H1 (cell line): Measurements from ENCODE around the gene FAR1. TPM values are rescaled to one million over a fixed set of nuclear protein-coding genes. Genes with fewer than 3 reads are reported as not detected.

ENCODE experiments used
- GTF2F1 ChIP-seq: IDR thresholded peaks from 2 replicates; pipeline ENCODE4 v1.6.1; 2012; ENCODE audit warnings: low read depth, low read length, improper control_type of control experiment, borderline replicate concordance
- polyA plus RNA-seq, 7 experiments: library from polyadenylated mRNA; depleted of rRNA in 3 of 7; stranded (reverse) in 5 of 7; unstranded in 2 of 7; fragments of >200 nt in 5 of 7; fragments of 200-250 nt in 2 of 7; gene quantifications; 1 replicate in 5 of 7; 2 replicates in 1 of 7; 4 replicates in 1 of 7; pipeline versions ENCODE4 v1.2.1 to v1.2.3, GENCODE V29; 2011 to 2013; ENCODE audit warnings: missing spikeins in 2 of 7, mixed read lengths in 2 of 7
- total RNA-seq: library from RNA; stranded (reverse); fragmentation: NEBNext Ultra II Directional; extraction: Animal tissue kit (Norgen Biotek cat#: 25700); gene quantifications from 2 replicates; pipeline ENCODE4 v1.2.1, GENCODE V29; 2021

FAR1 gene
- total and polyA plus RNA-seq, 2 of the 8 experiments (the other 6 are each of a cell fraction or from before 2014, with no cell fraction given) = 29.7 to 68.5 TPM

DNA sequence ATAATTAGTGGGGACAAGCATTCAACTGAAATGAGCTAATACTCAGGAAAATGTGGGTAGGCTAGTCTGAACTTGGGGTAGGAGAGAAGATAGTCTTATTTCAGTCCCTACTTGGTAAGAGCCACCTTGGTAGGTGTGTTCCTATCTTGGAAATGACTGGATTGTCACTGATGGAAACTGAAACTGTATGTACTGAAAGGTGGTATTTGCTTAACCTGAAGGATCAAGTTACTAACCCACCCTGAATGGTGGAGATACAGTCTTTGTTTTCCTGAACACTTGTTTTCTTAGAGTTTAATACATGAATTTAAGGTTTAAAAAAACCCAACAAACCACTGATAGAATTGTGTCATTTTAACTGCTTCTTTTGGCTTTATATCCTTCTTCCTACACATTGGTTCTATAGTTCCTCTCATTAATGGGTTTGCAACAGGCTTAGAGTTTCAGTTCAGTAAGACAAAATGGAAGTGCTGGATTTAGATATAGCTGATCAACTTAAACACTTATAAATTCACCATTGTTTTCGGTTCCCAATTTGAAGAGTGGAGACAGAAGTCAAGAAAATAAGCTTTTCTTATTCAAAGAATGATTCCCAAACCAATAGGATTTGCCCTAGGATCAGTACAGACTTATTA, 4.2 kb downstream of the FAR1 start (continued):
- TF ChIP-seq GTF2F1 = no peak
